AG04450 (cell line): ENCODE results near the gene CDYL2. TPM values are rescaled to one million over a fixed set of nuclear protein-coding genes. Genes with fewer than 3 reads are reported as not detected.

Source experiments
- CTCF ChIA-PET: fragments of 300-600, 350-600 bp; formaldehyde crosslinking; extraction: SDS; loops from one replicate; lab custom pipeline; 2022; ENCODE audit warnings: antibody characterized with exemption, inconsistent platforms; lab: Charles Lee
- POLR2A ChIA-PET: fragments of 350-600 bp; formaldehyde crosslinking; extraction: SDS; loops from one replicate; lab custom pipeline; 2021; ENCODE audit warnings: antibody characterized with exemption, inconsistent platforms; lab: Yijun Ruan, JAX
- DNase-seq: peaks from one replicate; pipeline ENCODE4 v3.0.0-alpha.2; 2011; ENCODE audit warnings: low read depth, low spot score
- H3K27ac ChIP-seq: one replicate; pipeline ENCODE4 v1.5.1; 2012; ENCODE audit warnings: low read depth, low read length, control low read depth
- H3K27me3 ChIP-seq: one replicate; pipeline ENCODE4 v1.6.0; 2012; ENCODE audit warnings: low read length; ENCODE audit not compliant: control insufficient read depth, insufficient read depth
- H3K4me3 ChIP-seq: 2 replicates; pipeline ENCODE4 v1.5.1; 2011; ENCODE audit warnings: mild to moderate bottlenecking, low read depth, low read length, control low read depth
- H3K9me3 ChIP-seq: 2 replicates; pipeline ENCODE4 v1.5.1; 2012; ENCODE audit warnings: low read length; ENCODE audit not compliant: control insufficient read depth, insufficient read depth
- polyA plus RNA-seq: library from polyadenylated mRNA; depleted of rRNA; stranded (reverse); fragments of >200 nt; gene quantifications from 2 replicates; pipeline ENCODE4 v1.2.3, GENCODE V29; 2011
- TF ChIP-seq, protein P1 (sequence below): IDR thresholded peaks from 2 replicates; pipeline ENCODE4 v1.5.1; 2011; ENCODE audit warnings: low read depth, low read length, control low read depth, inconsistent platforms

Gene CDYL2
- polyA plus RNA-seq, 1 experiment: 2.3 TPM

DNA sequence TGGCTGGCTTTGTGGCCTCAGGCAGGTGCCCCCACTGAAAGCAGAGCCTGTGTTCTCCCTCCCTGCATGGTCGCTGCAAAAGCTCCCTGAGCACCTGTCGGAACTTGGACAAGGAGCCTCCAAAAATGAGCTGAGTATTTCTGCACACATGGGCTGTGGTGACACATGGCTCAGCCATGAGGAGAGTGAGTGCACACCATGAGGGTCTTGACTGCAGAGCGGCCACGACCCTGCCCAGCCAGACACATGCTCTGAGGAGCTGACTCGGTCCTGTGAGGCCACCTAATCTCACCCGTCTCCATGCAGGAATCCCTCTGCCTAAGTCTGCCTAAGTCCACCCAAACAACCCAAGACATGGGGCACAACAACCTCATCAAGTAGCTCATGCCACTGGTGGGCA, 134.7 kb downstream of the CDYL2 start:
- H3K9me3 ChIP-seq: no peaks in the 10 kb centered on the region
- DNase-seq: no peak
- CTCF ChIA-PET: no interaction called here
- H3K27ac ChIP-seq: no peak overlapping the region
- no peak overlapping the region for H3K4me3 ChIP-seq
- TF ChIP-seq, protein P1, sequence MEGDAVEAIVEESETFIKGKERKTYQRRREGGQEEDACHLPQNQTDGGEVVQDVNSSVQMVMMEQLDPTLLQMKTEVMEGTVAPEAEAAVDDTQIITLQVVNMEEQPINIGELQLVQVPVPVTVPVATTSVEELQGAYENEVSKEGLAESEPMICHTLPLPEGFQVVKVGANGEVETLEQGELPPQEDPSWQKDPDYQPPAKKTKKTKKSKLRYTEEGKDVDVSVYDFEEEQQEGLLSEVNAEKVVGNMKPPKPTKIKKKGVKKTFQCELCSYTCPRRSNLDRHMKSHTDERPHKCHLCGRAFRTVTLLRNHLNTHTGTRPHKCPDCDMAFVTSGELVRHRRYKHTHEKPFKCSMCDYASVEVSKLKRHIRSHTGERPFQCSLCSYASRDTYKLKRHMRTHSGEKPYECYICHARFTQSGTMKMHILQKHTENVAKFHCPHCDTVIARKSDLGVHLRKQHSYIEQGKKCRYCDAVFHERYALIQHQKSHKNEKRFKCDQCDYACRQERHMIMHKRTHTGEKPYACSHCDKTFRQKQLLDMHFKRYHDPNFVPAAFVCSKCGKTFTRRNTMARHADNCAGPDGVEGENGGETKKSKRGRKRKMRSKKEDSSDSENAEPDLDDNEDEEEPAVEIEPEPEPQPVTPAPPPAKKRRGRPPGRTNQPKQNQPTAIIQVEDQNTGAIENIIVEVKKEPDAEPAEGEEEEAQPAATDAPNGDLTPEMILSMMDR: no peak
- POLR2A ChIA-PET: no interaction called here
- no peaks in the 10 kb centered on the region for H3K27me3 ChIP-seq

DNA sequence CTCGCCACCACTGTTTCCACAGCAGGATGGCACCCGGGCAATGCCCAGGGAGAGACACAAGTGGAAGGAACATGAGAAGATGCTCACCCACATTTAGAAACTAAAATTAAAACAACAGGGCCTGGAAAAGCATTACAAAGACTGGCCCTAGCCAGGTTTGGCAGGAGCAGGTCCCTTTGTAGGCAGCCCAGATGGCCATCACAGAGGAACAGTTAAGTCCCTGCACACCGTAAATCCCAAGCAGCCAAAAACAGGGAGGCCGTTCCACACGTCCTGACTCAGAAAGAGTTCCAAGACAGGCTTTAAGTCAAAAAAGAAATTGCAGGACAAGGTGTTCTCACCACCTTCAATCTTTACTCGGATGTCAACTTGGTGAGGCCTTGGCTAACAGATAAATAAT, 136.5 kb downstream of the CDYL2 start:
- no peak for DNase-seq
- H3K4me3 ChIP-seq: no peak overlapping the region
- H3K27ac ChIP-seq: no peak overlapping the region
- no peaks in the 10 kb centered on the region for H3K9me3 ChIP-seq
- H3K27me3 ChIP-seq: no peaks in the 10 kb centered on the region
- CTCF ChIA-PET: no interaction called here
- POLR2A ChIA-PET: no interaction called here
- TF ChIP-seq, protein P1: no peak

DNA sequence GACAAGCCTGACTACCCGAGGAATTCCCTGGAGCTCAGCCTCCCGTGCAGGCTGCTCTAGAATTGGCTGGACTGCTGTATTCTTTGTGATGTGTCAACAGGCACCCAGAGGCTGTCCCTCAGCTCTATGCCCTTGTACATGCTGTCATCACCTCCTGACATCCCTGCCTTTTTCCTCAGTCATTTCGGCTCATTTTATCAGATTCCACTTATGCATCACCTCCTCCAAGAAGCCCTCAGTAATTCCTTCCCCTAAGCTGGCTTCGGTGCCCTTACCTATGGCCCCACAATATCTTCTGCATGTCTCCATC, 137.2 kb downstream of the CDYL2 start:
- H3K27me3 ChIP-seq: no peaks in the 10 kb centered on the region
- H3K9me3 ChIP-seq: no peaks in the 10 kb centered on the region
- TF ChIP-seq, protein P1: no peak
- no peak overlapping the region for H3K4me3 ChIP-seq
- DNase-seq: no peak
- ChIA-PET CTCF (no interaction called here), POLR2A (no interaction called here)
- H3K27ac ChIP-seq: no peak overlapping the region

DNA sequence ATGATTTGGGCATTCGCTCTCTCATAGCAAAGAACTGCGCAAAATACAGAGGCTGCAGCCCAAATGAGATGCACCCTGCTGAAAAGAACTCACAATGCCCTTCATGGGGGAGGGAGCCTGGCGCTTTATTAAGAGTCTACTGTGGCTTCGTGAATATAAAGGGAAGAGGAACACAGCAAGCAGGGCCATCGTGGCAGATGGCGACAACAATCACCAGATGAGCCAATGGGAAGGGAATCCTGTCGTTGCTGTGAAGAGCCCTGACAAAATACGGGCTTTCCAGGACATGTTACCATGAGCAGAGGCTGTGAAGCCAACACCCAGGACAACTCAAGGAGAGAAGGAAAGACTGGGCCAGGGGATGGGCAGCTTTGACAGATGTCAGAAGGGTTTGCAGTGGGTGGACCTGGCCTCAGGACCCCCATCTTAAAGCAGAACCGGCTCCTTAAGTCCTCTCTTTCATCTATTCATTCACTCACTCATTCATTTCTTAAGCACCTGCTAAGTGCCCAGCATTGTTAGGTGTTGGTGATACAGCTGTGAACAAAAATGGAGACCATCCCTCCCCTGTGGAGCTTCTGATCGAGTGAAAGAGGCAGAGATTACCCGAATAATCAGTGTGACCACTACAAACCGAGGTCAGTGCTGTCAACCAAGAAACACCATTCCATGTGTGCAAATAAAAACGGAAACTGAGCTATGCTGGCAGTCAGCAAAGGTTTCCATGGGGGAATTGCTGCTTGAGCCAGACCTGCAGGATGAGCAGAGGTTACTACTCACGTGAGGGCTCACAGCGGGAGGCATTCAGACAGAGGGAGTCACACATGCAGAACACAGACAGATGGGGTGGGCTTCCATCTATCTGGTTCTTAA, 137.8 kb downstream of the CDYL2 start:
- Histone ChIP-seq H3K9me3 (no peaks in the 10 kb centered on the region), H3K27me3 (no peaks in the 10 kb centered on the region), H3K4me3 (no peak overlapping the region), H3K27ac (no peak overlapping the region)
- TF ChIP-seq, protein P1: no peak
- CTCF ChIA-PET: no interaction called here
- DNase-seq: no peak
- POLR2A ChIA-PET: no interaction called here

DNA sequence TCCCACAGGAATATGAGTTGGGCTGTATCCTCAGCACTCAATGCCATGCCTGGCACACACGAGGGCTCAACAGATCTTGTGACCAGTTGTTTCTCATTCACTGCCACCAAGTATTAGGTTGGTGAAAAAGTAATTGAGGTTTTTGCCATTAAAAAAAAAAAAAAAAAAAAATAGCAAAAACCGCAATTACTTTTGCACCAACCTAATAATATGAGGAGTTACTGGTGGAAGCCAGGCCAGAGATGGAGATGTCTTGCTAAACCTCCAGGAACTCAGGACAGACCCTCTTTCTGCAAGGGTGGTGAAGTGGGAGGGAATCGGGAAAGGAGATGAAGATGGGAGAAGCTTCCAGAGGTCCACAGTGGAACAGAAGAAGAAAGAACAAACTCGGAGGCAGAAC, 139.0 kb downstream of the CDYL2 start:
- CTCF ChIA-PET: no interaction called here
- H3K9me3 ChIP-seq: no peaks in the 10 kb centered on the region

More for the DNA sequence above, 139.0 kb downstream of the CDYL2 start:
- H3K4me3 ChIP-seq: no peak overlapping the region
- TF ChIP-seq, protein P1: no peak
- H3K27me3 ChIP-seq: no peaks in the 10 kb centered on the region
- no peak overlapping the region for H3K27ac ChIP-seq
- POLR2A ChIA-PET: no interaction called here
- DNase-seq: no peak
